Measurements from ENCODE around the gene ZNF787. TPM values are rescaled to one million over a fixed set of nuclear protein-coding genes. Genes with fewer than 3 reads are reported as not detected.

ZNF787 gene
- total and polyA plus RNA-seq, 2 of the 13 experiments (the other 11 are each of a cell fraction or from before 2014, with no cell fraction given), result 15.1 to 42.8 TPM

GRCh38 chr19:56120371-56121179, 520 bp downstream of the ZNF787 start (continued):
- peak; percentile 98 for TF ChIP-seq MAX (IDR thresholded peaks at IDR 0.05)
- TF ChIP-seq SSRP1 (CRISPR knock-in tag; IDR thresholded peaks at IDR 0.05), result 0 out of 2 replicates have a peak, but pooled peaks have one; percentile 34
- peak; percentile 26; the same call in 1 of the 2 replicates for TF ChIP-seq DR1 (CRISPR knock-in tag; IDR thresholded peaks at IDR 0.05)
- TF ChIP-seq PLSCR1 (CRISPR knock-in tag; IDR thresholded peaks at IDR 0.05; ENCODE audit: borderline replicate concordance), result no peak
- peak; percentile 91 for TF ChIP-seq ZFX (CRISPR knock-in tag; IDR thresholded peaks at IDR 0.05; ENCODE audit: low read depth)
- TF ChIP-seq ZMAT5 (CRISPR knock-in tag; IDR thresholded peaks at IDR 0.05; ENCODE audit: borderline replicate concordance, low read depth), result no peak
- peak; percentile 78; the same call in 1 of the 2 replicates for TF ChIP-seq MTA1 (CRISPR knock-in tag; IDR thresholded peaks at IDR 0.05; ENCODE audit: borderline replicate concordance)
- peak; percentile 91 for TF ChIP-seq ZSCAN25 (CRISPR knock-in tag; IDR thresholded peaks at IDR 0.05)
- no peak for TF ChIP-seq STAT6 (CRISPR knock-in tag; IDR thresholded peaks at IDR 0.05; ENCODE audit: borderline replicate concordance)
- TF ChIP-seq NFAT5 (CRISPR knock-in tag; IDR thresholded peaks at IDR 0.05), result no peak
- peak; percentile 68; the same call in 1 of the 2 replicates for TF ChIP-seq HNRNPL (IDR thresholded peaks at IDR 0.05; ENCODE audit: low read depth, low read length)
- TF ChIP-seq KLF16 (CRISPR knock-in tag; IDR thresholded peaks at IDR 0.05), result peak in 1 of 2 experiments; percentile 89; a peak in 2 of 4 replicates
- TF ChIP-seq ZNF850 (CRISPR knock-in tag; conservative IDR thresholded peaks at IDR 0.05), result no peak
- peak; percentile 85 for TF ChIP-seq ZNF792 (CRISPR knock-in tag; IDR thresholded peaks at IDR 0.05)
- peak; percentile 48; the same call in 1 of the 2 replicates for TF ChIP-seq ZNF230 (CRISPR knock-in tag; IDR thresholded peaks at IDR 0.05)
- TF ChIP-seq MZF1 (CRISPR knock-in tag; IDR thresholded peaks at IDR 0.05; ENCODE audit: borderline replicate concordance), result no peak
- 0 out of 2 replicates have a peak, but pooled peaks have one; percentile 49 for TF ChIP-seq ZNF841 (CRISPR knock-in tag; IDR thresholded peaks at IDR 0.05; ENCODE audit: borderline replicate concordance)
- 0 out of 2 replicates have a peak, but pooled peaks have one; percentile 22 for TF ChIP-seq BATF2 (CRISPR knock-in tag; IDR thresholded peaks at IDR 0.05)

Data from HepG2 (cell line).